K562 (cell line): ENCODE data around the gene TMEM117. TPM values are rescaled to one million over a fixed set of nuclear protein-coding genes. Genes with fewer than 3 reads are reported as not detected.

Source experiments
- ATAC-seq: fragments of 200-7000 bp; cut with Tn5 transposase; 3 replicates; pipeline ENCODE4 v1.9.1; 2020; ENCODE audit warnings: moderate library complexity
- BruUV-seq: library from RNA; stranded (reverse); fragments of 400-500 nt; replicated peaks from 2 replicates; lab custom pipeline; 2021; lab: Mats Ljungman, UMichigan
- CTCF ChIA-PET: fragments of 300-600 bp; formaldehyde crosslinking; extraction: SDS; loops from one replicate; lab custom pipeline; 2021; ENCODE audit warnings: low intra/inter-chr PET ratio; lab: Yijun Ruan, JAX
- POLR2A ChIA-PET: fragments of 300-600, 350-650 bp; sonication (Branson Sonifier 250); formaldehyde crosslinking; extraction: SDS; loops from one replicate; lab custom pipeline; 2021; ENCODE audit warnings: antibody characterized with exemption, inconsistent platforms; lab: Yijun Ruan, JAX
- DNase-seq, 4 experiments: peaks; one replicate each; pipeline versions ENCODE4 v3.0.0 to v3.0.0-alpha.2; 2011 to 2018; ENCODE audit warnings: low spot score in 3 of 4, mixed read lengths in 3 of 4; ENCODE audit errors: extremely low read depth in 1 of 4
- FAIRE-seq: peaks from 2 replicates; lab custom pipeline; 2011; peaks lifted over from hg19 to GRCh38; lab: Jason Lieb, UNC
- H2AFZ ChIP-seq: 2 replicates; pipeline ENCODE4 v1.6.0; 2011; ENCODE audit warnings: low read depth, low read length, control low read depth, inconsistent platforms
- H3K27ac ChIP-seq: fragments of 200-600 bp; 3 replicates; pipeline ENCODE4 v1.8.0; 2011; ENCODE audit warnings: low read depth, mild to moderate bottlenecking, control low read depth, inconsistent platforms, low read length, moderate library complexity, mixed read lengths; ENCODE audit errors: extremely low read depth
- H3K27me3 ChIP-seq, 2 experiments: fragments of 300-600 bp in 1 of 2; 2 replicates in 1 of 2; 3 replicates in 1 of 2; pipeline versions ENCODE4 v1.6.0 to v1.8.0; 2011; ENCODE audit warnings: inconsistent platforms in 2 of 2, low read length in 2 of 2, mild to moderate bottlenecking in 1 of 2, mixed read lengths in 1 of 2, moderate library complexity in 1 of 2; ENCODE audit not compliant: control insufficient read depth in 2 of 2, insufficient read depth in 2 of 2
- H3K36me3 ChIP-seq: fragments of 300-600 bp; 3 replicates; pipeline ENCODE4 v1.8.0; 2011; ENCODE audit warnings: mild to moderate bottlenecking, low read length, inconsistent platforms; ENCODE audit not compliant: control insufficient read depth, insufficient read depth
- H3K4me1 ChIP-seq, 2 experiments: fragments of 200-600 bp in 1 of 2; replicated peaks in 1 of 2; 2 replicates in 1 of 2; 3 replicates in 1 of 2; pipeline versions ENCODE4 v1.5.1 to v1.8.0; 2011; ENCODE audit warnings: inconsistent platforms in 2 of 2, low read length in 2 of 2, mild to moderate bottlenecking in 1 of 2, mixed read lengths in 1 of 2, moderate library complexity in 1 of 2; ENCODE audit not compliant: control insufficient read depth in 2 of 2, insufficient read depth in 2 of 2
- H3K4me2 ChIP-seq: 2 replicates; pipeline ENCODE4 v1.6.1; 2011; ENCODE audit warnings: low read length, control low read depth, inconsistent platforms, mixed read lengths; ENCODE audit not compliant: insufficient read depth
- H3K4me3 ChIP-seq: fragments of 200-600 bp; sonication (generic), shearing (Covaris generic); 2 replicates; pipeline ENCODE4 v1.5.1; 2016; ENCODE audit warnings: control low read depth, inconsistent platforms
- H3K79me2 ChIP-seq: fragments of 200-600 bp; 3 replicates; pipeline ENCODE4 v1.8.0; 2011; ENCODE audit warnings: low read length, inconsistent platforms; ENCODE audit not compliant: control insufficient read depth, insufficient read depth
- H3K9ac ChIP-seq, 2 experiments: 2 replicates each; pipeline versions ENCODE4 v1.6.0 to v1.6.1; 2011; ENCODE audit warnings: low read depth in 2 of 2, low read length in 2 of 2, control low read depth in 1 of 2, inconsistent platforms in 1 of 2, mild to moderate bottlenecking in 1 of 2, mixed read lengths in 1 of 2; ENCODE audit not compliant: insufficient read depth in 1 of 2
- H3K9me1 ChIP-seq: one replicate; pipeline ENCODE4 v1.6.0; 2011; ENCODE audit warnings: inconsistent platforms, mild to moderate bottlenecking, low read length, moderate library complexity; ENCODE audit not compliant: control insufficient read depth, insufficient read depth
- H3K9me3 ChIP-seq: replicated peaks from 2 replicates; pipeline ENCODE4 v1.5.1; 2011; ENCODE audit warnings: low read depth, low read length, inconsistent platforms; ENCODE audit not compliant: control insufficient read depth, insufficient read depth
- H4K20me1 ChIP-seq: replicated peaks from 2 replicates; pipeline ENCODE4 v1.6.1; 2011; ENCODE audit warnings: low read length, inconsistent platforms, mixed read lengths; ENCODE audit not compliant: control insufficient read depth, insufficient read depth
- CEBPG ChIP-seq, 3 experiments: fragments of 200-800 bp in 1 of 3; sonication (Bioruptor generic) in 1 of 3; sonication (generic) in 1 of 3; formaldehyde crosslinking in 1 of 3; IDR thresholded peaks in 2 of 3; conservative IDR thresholded peaks in 1 of 3; 2 replicates each; pipeline versions ENCODE4 v1.6.1 to v1.8.0; 2016 to 2022; ENCODE audit warnings: missing compliant biosample characterization in 2 of 3, missing genetic modification characterization in 2 of 3, mild to moderate bottlenecking in 1 of 3, missing genetic modification reagents in 1 of 3
- HNRNPUL1 ChIP-seq: fragments of 200-400 bp; formaldehyde crosslinking; IDR thresholded peaks from 2 replicates; pipeline ENCODE4 v1.6.1; 2017; ENCODE audit warnings: low read length
- KDM2B ChIP-seq: fragments of 250-450 bp; sonication (Bioruptor Pico); IDR thresholded peaks from 2 replicates; pipeline ENCODE4 v1.8.0; 2021; ENCODE audit warnings: mild to moderate bottlenecking, moderate library complexity
- RUNX1 ChIP-seq: sonication (generic); IDR thresholded peaks from 2 replicates; pipeline ENCODE4 v1.6.1; 2016; ENCODE audit warnings: antibody characterized with exemption, low read depth
- in situ Hi-C: fragments of 300-500 bp; cut with MboI; formaldehyde crosslinking; loops from 4 replicates; pipeline ENCODE4 v1.15.0; 2018; ENCODE audit warnings: inconsistent platforms, mixed read lengths
- intact Hi-C: fragments of 100-400 bp; cut with micrococcal nuclease; formaldehyde crosslinking; loops from 2 replicates; pipeline ENCODE4 v1.14.2; 2022
- polyA plus RNA-seq, 8 experiments: library from polyadenylated mRNA; depleted of rRNA in 4 of 8; stranded (reverse) in 5 of 8; unstranded in 3 of 8; fragments of >200 nt; fragmentation: Nextera tagmentation in 2 of 8; fragmentation: Illumina TruSeq in 1 of 8; extraction: Ambion mirVana in 2 of 8; extraction: Trizol in 1 of 8; gene quantifications; 2 replicates each; pipeline versions ENCODE4 v1.2.1 to v1.2.3, GENCODE V29; 2011 to 2014; ENCODE audit warnings: inconsistent platforms in 1 of 8, missing spikeins in 1 of 8
- total RNA-seq, 7 experiments: library from RNA; depleted of rRNA in 6 of 7; stranded (reverse); fragments of >200 nt in 6 of 7; fragmentation: Illumina TruSeq in 2 of 7; extraction: Trizol in 2 of 7; gene quantifications; 2 replicates each; pipeline versions ENCODE4 v1.2.1 to v1.2.3, GENCODE V29; 2011 to 2021; ENCODE audit warnings: low replicate concordance in 1 of 7
- TF ChIP-seq, protein P1 (sequence below): conservative IDR thresholded peaks from 2 replicates; pipeline ENCODE4 v1.6.1; 2011; ENCODE audit warnings: low read depth, mild to moderate bottlenecking, low read length; ENCODE audit not compliant: control insufficient read depth
- TF ChIP-seq, protein P2 (sequence below): fragments of 250-450 bp; sonication (Bioruptor Pico); IDR thresholded peaks from 2 replicates; pipeline ENCODE4 v1.4.0; 2020
- TF ChIP-seq, protein P3 (sequence below): fragments of 250-450 bp; sonication (Bioruptor Pico); IDR thresholded peaks from 2 replicates; pipeline ENCODE4 v1.4.0; 2020; ENCODE audit warnings: borderline replicate concordance
- TF ChIP-seq, protein P4 (sequence below): fragments of 250-450 bp; sonication (Bioruptor Pico); IDR thresholded peaks from 2 replicates; pipeline ENCODE4 v1.8.0; 2021; ENCODE audit warnings: moderate library complexity, mild to moderate bottlenecking, inconsistent platforms
- TF ChIP-seq, protein P5 (sequence below): fragments of 450-650 bp; IDR thresholded peaks from 2 replicates; pipeline ENCODE4 v1.6.1; 2016; ENCODE audit warnings: missing biosample characterization, missing genetic modification characterization

TMEM117 gene
- total and polyA plus RNA-seq, 9 of the 15 experiments (the other 6 are each of a cell fraction or from before 2014, with no cell fraction given) = 0.31 to 2.8 (median 1.0) TPM

DNA sequence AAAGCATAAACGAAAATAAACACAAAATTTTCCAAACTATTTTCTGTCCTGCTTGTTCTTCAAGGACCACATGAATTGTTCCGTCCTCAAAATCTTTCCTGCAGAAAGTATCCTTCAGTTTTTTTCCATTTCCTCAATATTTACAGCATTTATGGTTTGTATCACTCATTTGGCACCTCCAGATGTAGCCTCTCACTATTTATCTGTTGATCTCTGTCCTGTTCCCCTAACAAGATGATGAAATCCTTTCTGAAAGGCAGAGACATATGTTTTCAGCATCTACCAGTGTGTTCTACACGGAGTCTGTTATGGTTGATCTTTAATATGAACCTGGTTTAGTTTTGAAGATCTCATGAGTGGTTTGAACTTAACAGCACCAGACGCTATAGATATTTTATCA is 550.1 kb downstream of the TMEM117 start (continued):
- TF ChIP-seq, protein P1, sequence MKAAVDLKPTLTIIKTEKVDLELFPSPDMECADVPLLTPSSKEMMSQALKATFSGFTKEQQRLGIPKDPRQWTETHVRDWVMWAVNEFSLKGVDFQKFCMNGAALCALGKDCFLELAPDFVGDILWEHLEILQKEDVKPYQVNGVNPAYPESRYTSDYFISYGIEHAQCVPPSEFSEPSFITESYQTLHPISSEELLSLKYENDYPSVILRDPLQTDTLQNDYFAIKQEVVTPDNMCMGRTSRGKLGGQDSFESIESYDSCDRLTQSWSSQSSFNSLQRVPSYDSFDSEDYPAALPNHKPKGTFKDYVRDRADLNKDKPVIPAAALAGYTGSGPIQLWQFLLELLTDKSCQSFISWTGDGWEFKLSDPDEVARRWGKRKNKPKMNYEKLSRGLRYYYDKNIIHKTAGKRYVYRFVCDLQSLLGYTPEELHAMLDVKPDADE = no peak
- TF ChIP-seq KDM2B (CRISPR knock-in tag) = no peak

DNA sequence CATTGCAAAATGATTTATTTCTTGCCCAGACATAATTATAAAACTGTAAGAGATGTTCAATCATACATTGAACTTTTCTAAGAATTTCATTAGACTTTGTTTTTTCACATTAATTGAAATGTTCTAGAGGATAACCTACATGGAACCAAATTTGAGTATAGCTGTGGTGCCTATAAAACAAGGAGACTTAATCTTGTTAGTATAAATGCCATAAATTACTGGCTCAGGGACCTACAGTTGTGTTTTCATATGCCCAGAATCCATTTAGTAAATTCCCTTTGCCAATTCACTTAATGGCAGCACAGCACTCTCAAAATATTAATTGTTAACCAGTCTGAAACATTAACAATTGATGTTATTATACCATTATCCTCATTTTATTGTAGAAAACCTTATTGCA is 551.7 kb downstream of the TMEM117 start:
- FAIRE-seq = no peak
- no peaks in the 10 kb centered on the region for H4K20me1 ChIP-seq
- no peak for TF ChIP-seq CEBPG (CRISPR knock-in tag; IDR thresholded peaks at IDR 0.05)
- no peak for TF ChIP-seq CEBPG (tag; conservative IDR thresholded peaks at IDR 0.05 in 1 of 2, IDR thresholded peaks at IDR 0.05 in 1 of 2)
- TF ChIP-seq, protein P2, sequence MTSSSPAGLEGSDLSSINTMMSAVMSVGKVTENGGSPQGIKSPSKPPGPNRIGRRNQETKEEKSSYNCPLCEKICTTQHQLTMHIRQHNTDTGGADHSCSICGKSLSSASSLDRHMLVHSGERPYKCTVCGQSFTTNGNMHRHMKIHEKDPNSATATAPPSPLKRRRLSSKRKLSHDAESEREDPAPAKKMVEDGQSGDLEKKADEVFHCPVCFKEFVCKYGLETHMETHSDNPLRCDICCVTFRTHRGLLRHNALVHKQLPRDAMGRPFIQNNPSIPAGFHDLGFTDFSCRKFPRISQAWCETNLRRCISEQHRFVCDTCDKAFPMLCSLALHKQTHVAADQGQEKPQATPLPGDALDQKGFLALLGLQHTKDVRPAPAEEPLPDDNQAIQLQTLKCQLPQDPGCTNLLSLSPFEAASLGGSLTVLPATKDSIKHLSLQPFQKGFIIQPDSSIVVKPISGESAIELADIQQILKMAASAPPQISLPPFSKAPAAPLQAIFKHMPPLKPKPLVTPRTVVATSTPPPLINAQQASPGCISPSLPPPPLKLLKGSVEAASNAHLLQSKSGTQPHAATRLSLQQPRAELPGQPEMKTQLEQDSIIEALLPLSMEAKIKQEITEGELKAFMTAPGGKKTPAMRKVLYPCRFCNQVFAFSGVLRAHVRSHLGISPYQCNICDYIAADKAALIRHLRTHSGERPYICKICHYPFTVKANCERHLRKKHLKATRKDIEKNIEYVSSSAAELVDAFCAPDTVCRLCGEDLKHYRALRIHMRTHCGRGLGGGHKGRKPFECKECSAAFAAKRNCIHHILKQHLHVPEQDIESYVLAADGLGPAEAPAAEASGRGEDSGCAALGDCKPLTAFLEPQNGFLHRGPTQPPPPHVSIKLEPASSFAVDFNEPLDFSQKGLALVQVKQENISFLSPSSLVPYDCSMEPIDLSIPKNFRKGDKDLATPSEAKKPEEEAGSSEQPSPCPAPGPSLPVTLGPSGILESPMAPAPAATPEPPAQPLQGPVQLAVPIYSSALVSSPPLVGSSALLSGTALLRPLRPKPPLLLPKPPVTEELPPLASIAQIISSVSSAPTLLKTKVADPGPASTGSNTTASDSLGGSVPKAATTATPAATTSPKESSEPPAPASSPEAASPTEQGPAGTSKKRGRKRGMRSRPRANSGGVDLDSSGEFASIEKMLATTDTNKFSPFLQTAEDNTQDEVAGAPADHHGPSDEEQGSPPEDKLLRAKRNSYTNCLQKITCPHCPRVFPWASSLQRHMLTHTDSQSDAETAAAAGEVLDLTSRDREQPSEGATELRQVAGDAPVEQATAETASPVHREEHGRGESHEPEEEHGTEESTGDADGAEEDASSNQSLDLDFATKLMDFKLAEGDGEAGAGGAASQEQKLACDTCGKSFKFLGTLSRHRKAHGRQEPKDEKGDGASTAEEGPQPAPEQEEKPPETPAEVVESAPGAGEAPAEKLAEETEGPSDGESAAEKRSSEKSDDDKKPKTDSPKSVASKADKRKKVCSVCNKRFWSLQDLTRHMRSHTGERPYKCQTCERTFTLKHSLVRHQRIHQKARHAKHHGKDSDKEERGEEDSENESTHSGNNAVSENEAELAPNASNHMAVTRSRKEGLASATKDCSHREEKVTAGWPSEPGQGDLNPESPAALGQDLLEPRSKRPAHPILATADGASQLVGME = no peak
- TF ChIP-seq HNRNPUL1 = no peak
- TF ChIP-seq, protein P3, sequence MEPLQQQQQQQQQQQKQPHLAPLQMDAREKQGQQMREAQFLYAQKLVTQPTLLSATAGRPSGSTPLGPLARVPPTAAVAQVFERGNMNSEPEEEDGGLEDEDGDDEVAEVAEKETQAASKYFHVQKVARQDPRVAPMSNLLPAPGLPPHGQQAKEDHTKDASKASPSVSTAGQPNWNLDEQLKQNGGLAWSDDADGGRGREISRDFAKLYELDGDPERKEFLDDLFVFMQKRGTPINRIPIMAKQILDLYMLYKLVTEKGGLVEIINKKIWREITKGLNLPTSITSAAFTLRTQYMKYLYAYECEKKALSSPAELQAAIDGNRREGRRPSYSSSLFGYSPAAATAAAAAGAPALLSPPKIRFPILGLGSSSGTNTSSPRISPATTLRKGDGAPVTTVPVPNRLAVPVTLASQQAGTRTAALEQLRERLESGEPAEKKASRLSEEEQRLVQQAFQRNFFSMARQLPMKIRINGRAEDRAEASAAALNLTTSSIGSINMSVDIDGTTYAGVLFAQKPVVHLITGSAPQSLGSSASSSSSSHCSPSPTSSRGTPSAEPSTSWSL (CRISPR knock-in tag) = no peak
- TF ChIP-seq, protein P4, sequence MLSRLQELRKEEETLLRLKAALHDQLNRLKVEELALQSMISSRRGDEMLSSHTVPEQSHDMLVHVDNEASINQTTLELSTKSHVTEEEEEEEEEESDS = no peak
- TF ChIP-seq RUNX1 = no peak
- TF ChIP-seq, protein P5, sequence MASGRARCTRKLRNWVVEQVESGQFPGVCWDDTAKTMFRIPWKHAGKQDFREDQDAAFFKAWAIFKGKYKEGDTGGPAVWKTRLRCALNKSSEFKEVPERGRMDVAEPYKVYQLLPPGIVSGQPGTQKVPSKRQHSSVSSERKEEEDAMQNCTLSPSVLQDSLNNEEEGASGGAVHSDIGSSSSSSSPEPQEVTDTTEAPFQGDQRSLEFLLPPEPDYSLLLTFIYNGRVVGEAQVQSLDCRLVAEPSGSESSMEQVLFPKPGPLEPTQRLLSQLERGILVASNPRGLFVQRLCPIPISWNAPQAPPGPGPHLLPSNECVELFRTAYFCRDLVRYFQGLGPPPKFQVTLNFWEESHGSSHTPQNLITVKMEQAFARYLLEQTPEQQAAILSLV = no peak

More for the DNA sequence above, 551.7 kb downstream of the TMEM117 start:
- ChIA-PET CTCF (no interaction called here), POLR2A (no interaction called here)
- Histone ChIP-seq H3K9me1 (no peaks in the 10 kb centered on the region), H3K4me3 (no peak overlapping the region), H3K79me2 (no peaks in the 10 kb centered on the region), H3K27ac (no peak overlapping the region), H3K4me2 (no peak overlapping the region), H3K4me1 (no peaks in the 10 kb centered on the region), H3K36me3 (no peaks in the 10 kb centered on the region), H2AFZ (no peak overlapping the region), H3K9ac (no peak overlapping the region), H3K9me3 (0 out of 2 replicates have a peak, but pooled peaks cover 2% of the 10 kb centered on the region), H3K27me3 (no peaks in the 10 kb centered on the region)
- in situ Hi-C loops = no loop called here
- intact Hi-C loops = no loop called here
- no TSS peak for BruUV-seq
- DNase-seq (no peak), ATAC-seq (no peak)
